ENCODE data around the gene EIF3F.

GRCh38 chr11:8028766-8029165 lies 41.6 kb downstream of the EIF3F start:
- TF ChIP-seq CTCF (IDR thresholded peaks at IDR 0.05; ENCODE audit: extremely low read depth in 1 of 2, insufficient read depth in 1 of 2, low read depth in 1 of 2, low read length in 2 of 2) (no peak), EZH2 (IDR thresholded peaks at IDR 0.05; ENCODE audit: borderline replicate concordance, low read depth, low read length, severe bottlenecking) (no peak)
